ENCODE measurements around the gene MR1. TPM values are rescaled to one million over a fixed set of nuclear protein-coding genes. Genes with fewer than 3 reads are reported as not detected.

Gene MR1
- total and polyA plus RNA-seq, 9 of the 15 experiments (the other 6 are each of a cell fraction or from before 2014, with no cell fraction given): 9.7 to 21.7 (median 15.6) TPM

DNA sequence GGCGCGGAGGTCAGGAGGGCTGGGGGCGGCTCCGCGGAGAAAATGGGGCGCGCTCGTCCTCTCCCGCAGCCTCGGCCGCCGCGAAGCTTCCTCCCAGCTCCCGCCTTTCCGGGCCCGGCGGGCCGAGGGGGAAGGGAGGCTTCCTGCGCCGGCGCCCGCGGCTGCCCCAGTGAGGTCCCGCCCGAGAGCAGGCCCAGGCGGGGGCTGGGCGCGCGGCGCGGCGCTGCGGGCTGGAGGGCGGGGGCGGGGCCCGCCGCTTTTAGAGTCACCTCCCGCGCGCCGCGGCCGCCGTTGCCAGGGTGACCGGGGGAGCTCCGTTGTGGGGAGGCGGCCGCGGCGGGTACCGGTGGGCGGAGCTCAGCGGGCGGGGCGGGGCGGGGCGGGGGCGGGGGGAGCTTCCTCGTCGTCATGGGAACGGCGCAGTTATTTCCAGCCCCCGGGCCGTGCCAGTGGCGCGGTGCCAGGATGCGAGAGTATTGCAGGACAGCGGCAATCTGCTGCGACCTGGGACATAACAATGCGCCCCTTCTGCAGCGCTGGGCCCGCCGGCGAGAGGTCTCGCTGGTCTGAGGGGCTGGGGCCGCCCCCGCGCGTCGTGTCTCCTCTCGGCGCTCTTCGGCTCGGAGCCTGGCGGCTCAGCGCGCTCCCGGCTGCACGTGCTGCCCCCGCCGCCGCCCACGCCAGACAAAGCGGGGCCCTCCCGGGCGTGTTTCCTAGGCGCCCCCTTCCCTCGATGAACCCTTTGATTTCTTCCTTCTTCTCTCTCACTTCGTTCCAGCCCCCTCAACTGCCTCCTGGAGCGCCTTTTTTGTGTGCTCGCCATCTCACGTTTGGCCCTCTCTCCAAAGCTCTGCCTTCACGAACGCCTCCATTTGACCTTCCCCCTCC lies 71.6 kb downstream of the MR1 start (continued):
- TF ChIP-seq NONO (IDR thresholded peaks at IDR 0.05; ENCODE audit: low read depth in 2 of 2, low read length in 1 of 2): peak; percentile 25 to 80; a peak in 1 of 4 replicates
- 0 out of 2 replicates have a peak, but pooled peaks have one; percentile 29 for TF ChIP-seq ZNF263 (CRISPR knock-in tag; IDR thresholded peaks at IDR 0.05; ENCODE audit: borderline replicate concordance)
- TF ChIP-seq, protein P1, sequence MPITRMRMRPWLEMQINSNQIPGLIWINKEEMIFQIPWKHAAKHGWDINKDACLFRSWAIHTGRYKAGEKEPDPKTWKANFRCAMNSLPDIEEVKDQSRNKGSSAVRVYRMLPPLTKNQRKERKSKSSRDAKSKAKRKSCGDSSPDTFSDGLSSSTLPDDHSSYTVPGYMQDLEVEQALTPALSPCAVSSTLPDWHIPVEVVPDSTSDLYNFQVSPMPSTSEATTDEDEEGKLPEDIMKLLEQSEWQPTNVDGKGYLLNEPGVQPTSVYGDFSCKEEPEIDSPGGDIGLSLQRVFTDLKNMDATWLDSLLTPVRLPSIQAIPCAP (CRISPR knock-in tag; IDR thresholded peaks at IDR 0.05; ENCODE audit: borderline replicate concordance): no peak; the same call in 1 of the 2 replicates
- TF ChIP-seq ZBTB7A (IDR thresholded peaks at IDR 0.05; ENCODE audit: borderline replicate concordance, control insufficient read depth, low read depth, low read length): no peak
- TF ChIP-seq PTBP1 (IDR thresholded peaks at IDR 0.05; ENCODE audit: low read depth, low read length): no peak
- TF ChIP-seq, protein P2, sequence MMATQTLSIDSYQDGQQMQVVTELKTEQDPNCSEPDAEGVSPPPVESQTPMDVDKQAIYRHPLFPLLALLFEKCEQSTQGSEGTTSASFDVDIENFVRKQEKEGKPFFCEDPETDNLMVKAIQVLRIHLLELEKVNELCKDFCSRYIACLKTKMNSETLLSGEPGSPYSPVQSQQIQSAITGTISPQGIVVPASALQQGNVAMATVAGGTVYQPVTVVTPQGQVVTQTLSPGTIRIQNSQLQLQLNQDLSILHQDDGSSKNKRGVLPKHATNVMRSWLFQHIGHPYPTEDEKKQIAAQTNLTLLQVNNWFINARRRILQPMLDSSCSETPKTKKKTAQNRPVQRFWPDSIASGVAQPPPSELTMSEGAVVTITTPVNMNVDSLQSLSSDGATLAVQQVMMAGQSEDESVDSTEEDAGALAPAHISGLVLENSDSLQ (IDR thresholded peaks at IDR 0.05): no peak
- TF ChIP-seq RBFOX2 (IDR thresholded peaks at IDR 0.05; ENCODE audit: low read depth, low read length): peak; percentile 87
- TF ChIP-seq, protein P3, sequence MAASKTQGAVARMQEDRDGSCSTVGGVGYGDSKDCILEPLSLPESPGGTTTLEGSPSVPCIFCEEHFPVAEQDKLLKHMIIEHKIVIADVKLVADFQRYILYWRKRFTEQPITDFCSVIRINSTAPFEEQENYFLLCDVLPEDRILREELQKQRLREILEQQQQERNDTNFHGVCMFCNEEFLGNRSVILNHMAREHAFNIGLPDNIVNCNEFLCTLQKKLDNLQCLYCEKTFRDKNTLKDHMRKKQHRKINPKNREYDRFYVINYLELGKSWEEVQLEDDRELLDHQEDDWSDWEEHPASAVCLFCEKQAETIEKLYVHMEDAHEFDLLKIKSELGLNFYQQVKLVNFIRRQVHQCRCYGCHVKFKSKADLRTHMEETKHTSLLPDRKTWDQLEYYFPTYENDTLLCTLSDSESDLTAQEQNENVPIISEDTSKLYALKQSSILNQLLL (CRISPR knock-in tag; IDR thresholded peaks at IDR 0.05; ENCODE audit: borderline replicate concordance): 0 out of 2 replicates have a peak, but pooled peaks have one; percentile 39
- TF ChIP-seq, protein P4, sequence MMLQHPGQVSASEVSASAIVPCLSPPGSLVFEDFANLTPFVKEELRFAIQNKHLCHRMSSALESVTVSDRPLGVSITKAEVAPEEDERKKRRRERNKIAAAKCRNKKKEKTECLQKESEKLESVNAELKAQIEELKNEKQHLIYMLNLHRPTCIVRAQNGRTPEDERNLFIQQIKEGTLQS (IDR thresholded peaks at IDR 0.05): no peak
- TF ChIP-seq, protein P4 (CRISPR knock-in tag; conservative IDR thresholded peaks at IDR 0.05): no peak
- no peak for TF ChIP-seq NR2C2 (CRISPR knock-in tag; IDR thresholded peaks at IDR 0.05)
- TF ChIP-seq NR2C2 (tag; IDR thresholded peaks at IDR 0.05): peak; percentile 62
- 0 out of 2 replicates have a peak, but pooled peaks have one; percentile 58 for TF ChIP-seq BMI1 (IDR thresholded peaks at IDR 0.05; ENCODE audit: low read length)
- TF ChIP-seq, protein P5, sequence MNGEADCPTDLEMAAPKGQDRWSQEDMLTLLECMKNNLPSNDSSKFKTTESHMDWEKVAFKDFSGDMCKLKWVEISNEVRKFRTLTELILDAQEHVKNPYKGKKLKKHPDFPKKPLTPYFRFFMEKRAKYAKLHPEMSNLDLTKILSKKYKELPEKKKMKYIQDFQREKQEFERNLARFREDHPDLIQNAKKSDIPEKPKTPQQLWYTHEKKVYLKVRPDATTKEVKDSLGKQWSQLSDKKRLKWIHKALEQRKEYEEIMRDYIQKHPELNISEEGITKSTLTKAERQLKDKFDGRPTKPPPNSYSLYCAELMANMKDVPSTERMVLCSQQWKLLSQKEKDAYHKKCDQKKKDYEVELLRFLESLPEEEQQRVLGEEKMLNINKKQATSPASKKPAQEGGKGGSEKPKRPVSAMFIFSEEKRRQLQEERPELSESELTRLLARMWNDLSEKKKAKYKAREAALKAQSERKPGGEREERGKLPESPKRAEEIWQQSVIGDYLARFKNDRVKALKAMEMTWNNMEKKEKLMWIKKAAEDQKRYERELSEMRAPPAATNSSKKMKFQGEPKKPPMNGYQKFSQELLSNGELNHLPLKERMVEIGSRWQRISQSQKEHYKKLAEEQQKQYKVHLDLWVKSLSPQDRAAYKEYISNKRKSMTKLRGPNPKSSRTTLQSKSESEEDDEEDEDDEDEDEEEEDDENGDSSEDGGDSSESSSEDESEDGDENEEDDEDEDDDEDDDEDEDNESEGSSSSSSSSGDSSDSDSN (IDR thresholded peaks at IDR 0.05; ENCODE audit: borderline replicate concordance in 1 of 2, low read depth in 2 of 2, low read length in 2 of 2): peak in 1 of 2 experiments; percentile 92; a peak in 2 of 4 replicates
- TF ChIP-seq POLR2AphosphoS5 (IDR thresholded peaks at IDR 0.05; ENCODE audit: control insufficient read depth, insufficient read depth, low read depth, low read length): peak; percentile 63
- TF ChIP-seq PCBP1 (IDR thresholded peaks at IDR 0.05; ENCODE audit: low read depth, low read length, poor library complexity, severe bottlenecking): peak; percentile 66
- peak; percentile 73 for TF ChIP-seq GABPA (tag; conservative IDR thresholded peaks at IDR 0.05; ENCODE audit: low read depth)
- TF ChIP-seq TBP (optimal IDR thresholded peaks at IDR 0.05; ENCODE audit: low read depth, low read length): peak; percentile 59
- TF ChIP-seq ZKSCAN1 (IDR thresholded peaks at IDR 0.05; ENCODE audit: low read depth, low read length): peak; percentile 21; the same call in 1 of the 2 replicates
